IPS-18a (cell line): ENCODE results near the gene PLXDC2.
"Not testable (repeated sequence)": the region's sequence is repeated elsewhere in the genome, so short reads cannot be mapped to it uniquely, and the experiment has no call there.

Source experiments
- H3K27ac ChIP-seq: one replicate; pipeline ENCODE4 v1.5.1; 2013; ENCODE audit warnings: low read length
- H3K27me3 ChIP-seq: one replicate; pipeline ENCODE4 v1.6.1; 2013; ENCODE audit warnings: mild to moderate bottlenecking, low read length; ENCODE audit not compliant: control insufficient read depth, insufficient read depth
- H3K36me3 ChIP-seq: one replicate; pipeline ENCODE4 v1.6.1; 2013; ENCODE audit warnings: low read depth, low read length; ENCODE audit not compliant: control insufficient read depth
- H3K4me1 ChIP-seq: one replicate; pipeline ENCODE4 v1.6.1; 2013; ENCODE audit warnings: low read depth, low read length; ENCODE audit not compliant: control insufficient read depth
- H3K4me3 ChIP-seq: one replicate; pipeline ENCODE4 v1.5.1; 2013; ENCODE audit warnings: low read length
- H3K9ac ChIP-seq: one replicate; pipeline ENCODE4 v1.6.1; 2013; ENCODE audit warnings: mild to moderate bottlenecking, low read length, moderate library complexity
- H3K9me3 ChIP-seq: one replicate; pipeline ENCODE4 v1.6.1; 2013; ENCODE audit warnings: low read depth, low read length; ENCODE audit not compliant: control insufficient read depth

Gene PLXDC2

DNA sequence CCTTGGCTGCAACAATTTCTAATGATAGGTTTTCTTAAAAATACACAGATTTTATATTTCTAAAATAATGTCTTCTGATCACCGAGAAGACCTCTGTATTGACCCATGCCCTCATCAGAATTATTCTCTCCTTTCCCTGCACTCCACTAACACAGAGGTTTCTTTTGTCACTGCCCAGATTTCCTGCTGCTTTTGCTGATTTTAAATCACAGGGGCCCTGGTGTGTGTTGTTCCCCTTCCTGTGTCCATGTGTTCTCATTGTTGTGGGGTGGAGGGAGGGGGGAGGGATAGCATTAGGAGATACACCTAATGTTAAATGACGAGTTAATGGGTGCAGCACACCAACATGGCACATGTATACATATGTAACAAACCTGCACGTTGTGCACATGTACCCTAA is 375.2 kb downstream of the PLXDC2 start:
- peaks cover 20% of the 10 kb centered on the region for H3K4me1 ChIP-seq
- H3K9me3 ChIP-seq, H3K27ac ChIP-seq, H3K27me3 ChIP-seq, H3K36me3 ChIP-seq, H3K4me3 ChIP-seq: not testable (repeated sequence)
- H3K9ac ChIP-seq = peak overlapping the region; percentile 17

DNA sequence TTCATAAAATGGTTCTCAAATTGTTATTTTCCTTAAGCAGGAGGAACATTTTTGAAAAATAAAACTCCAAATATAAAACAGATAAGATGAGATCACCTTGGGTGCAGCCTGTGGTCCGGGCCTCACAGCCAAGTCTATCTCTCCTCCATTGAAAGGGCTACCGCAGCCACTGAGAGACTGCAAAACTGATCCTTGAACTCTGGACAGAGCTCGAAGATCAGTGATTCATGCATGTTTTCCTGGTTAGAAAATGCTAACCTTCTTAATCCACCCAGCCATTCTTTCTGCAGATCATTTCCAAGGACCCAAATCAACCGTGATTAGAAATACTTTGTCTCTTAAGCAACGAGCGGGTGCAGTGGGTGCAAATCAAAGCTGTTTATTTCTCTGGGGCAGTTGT is 378.8 kb downstream of the PLXDC2 start:
- H3K4me3 ChIP-seq = no peak overlapping the region
- H3K27ac ChIP-seq = no peak overlapping the region
- peaks cover 24% of the 10 kb centered on the region for H3K4me1 ChIP-seq

DNA sequence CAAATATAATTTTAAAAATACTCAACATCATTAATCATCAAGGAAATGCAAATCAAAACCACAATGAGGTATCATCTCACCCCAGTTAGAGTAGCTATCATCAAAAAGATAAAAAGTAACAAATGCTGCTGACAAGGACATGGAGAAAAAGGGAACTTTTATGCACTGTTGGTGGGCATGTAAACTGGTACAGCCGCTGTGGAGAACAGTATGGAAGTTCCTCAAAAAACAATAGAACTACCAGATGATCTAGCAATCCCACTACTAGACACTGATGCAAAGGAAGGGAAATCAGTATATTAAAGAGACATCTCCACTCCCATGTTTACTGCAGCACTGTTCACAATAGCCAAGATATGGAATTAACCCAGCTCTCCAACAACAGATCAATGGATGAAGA is 384.5 kb downstream of the PLXDC2 start:
- no peak overlapping the region for H3K9ac ChIP-seq
- H3K27me3 ChIP-seq = no peaks in the 10 kb centered on the region
- H3K36me3 ChIP-seq = no peaks in the 10 kb centered on the region
- H3K9me3 ChIP-seq = no peaks in the 10 kb centered on the region
- H3K4me1 ChIP-seq = peaks cover 7% of the 10 kb centered on the region
- no peak overlapping the region for H3K4me3 ChIP-seq
- no peak overlapping the region for H3K27ac ChIP-seq

More for the DNA sequence above, 378.8 kb downstream of the PLXDC2 start:
- Histone ChIP-seq H3K36me3 (no peaks in the 10 kb centered on the region), H3K9ac (no peak overlapping the region), H3K27me3 (no peaks in the 10 kb centered on the region), H3K9me3 (no peaks in the 10 kb centered on the region)

DNA sequence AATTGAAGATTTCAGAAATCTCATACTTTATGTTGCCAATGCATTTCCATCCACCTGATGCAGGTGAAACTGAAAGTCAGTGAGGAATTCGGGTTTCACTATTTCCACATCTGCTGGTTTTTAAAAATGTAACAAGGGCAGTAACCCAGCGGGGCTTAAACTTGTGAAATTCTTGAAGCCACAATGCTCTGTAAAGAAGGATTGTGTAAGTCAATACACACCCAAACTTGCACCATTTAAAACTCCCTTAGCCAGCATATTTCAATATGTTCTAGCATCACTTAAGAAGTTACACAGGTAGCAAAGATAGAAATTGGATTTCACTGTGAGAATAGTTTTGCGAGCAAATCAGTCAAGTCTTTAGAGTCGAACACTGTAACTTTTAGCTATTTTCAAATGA is 386.1 kb downstream of the PLXDC2 start:
- no peaks in the 10 kb centered on the region for H3K9me3 ChIP-seq
- no peak overlapping the region for H3K4me3 ChIP-seq

DNA sequence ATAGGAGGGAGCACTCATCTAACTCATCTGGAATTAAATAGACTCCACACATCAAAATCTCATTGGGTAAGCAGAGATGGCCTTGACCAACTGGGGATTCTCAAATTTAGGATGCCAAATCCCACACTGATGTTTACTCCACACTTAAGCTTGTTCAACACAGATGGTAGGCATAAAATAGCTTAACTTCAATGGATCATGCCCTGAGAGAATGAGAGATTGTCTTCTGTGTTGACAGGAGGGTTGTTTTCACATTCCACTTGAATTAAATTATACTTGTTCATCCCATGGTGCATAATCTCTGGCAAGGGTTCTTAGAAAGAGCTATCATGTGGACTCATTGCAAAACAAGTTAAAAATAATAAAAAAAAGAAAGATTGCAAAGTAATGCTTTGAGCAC is 391.4 kb downstream of the PLXDC2 start:
- peaks cover 21% of the 10 kb centered on the region for H3K4me1 ChIP-seq
- no peaks in the 10 kb centered on the region for H3K36me3 ChIP-seq
- H3K4me3 ChIP-seq = no peak overlapping the region
- no peaks in the 10 kb centered on the region for H3K27me3 ChIP-seq
- no peak overlapping the region for H3K9ac ChIP-seq
- peaks cover 3% of the 10 kb centered on the region for H3K9me3 ChIP-seq
- H3K27ac ChIP-seq = peak overlapping the region; percentile 29

More for the DNA sequence above, 386.1 kb downstream of the PLXDC2 start:
- peaks cover 6% of the 10 kb centered on the region for H3K4me1 ChIP-seq
- no peaks in the 10 kb centered on the region for H3K36me3 ChIP-seq
- no peaks in the 10 kb centered on the region for H3K27me3 ChIP-seq
- H3K27ac ChIP-seq = no peak overlapping the region
- no peak overlapping the region for H3K9ac ChIP-seq

DNA sequence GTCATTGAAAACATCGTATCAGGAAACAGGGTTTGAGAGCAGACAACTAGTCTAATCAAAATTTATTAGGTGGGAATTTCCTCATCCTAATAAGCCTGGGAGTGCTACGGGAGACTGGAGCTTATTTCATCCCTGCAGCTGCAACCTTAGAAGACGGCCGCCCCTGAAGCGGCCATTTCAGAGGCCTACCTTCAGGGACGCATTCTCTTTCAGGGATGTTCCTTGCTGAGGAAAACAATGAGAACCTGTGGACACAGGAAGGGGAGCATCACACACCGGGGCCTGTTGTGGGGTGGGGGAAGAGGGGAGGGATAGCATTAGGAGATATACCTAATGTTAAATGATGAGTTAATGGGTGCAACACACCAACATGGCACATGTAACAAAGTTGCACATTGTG is 392.9 kb downstream of the PLXDC2 start:
- not testable (repeated sequence) for H3K9ac ChIP-seq, H3K27ac ChIP-seq, H3K27me3 ChIP-seq, H3K9me3 ChIP-seq, H3K36me3 ChIP-seq, H3K4me3 ChIP-seq
- H3K4me1 ChIP-seq = peaks cover 23% of the 10 kb centered on the region

DNA sequence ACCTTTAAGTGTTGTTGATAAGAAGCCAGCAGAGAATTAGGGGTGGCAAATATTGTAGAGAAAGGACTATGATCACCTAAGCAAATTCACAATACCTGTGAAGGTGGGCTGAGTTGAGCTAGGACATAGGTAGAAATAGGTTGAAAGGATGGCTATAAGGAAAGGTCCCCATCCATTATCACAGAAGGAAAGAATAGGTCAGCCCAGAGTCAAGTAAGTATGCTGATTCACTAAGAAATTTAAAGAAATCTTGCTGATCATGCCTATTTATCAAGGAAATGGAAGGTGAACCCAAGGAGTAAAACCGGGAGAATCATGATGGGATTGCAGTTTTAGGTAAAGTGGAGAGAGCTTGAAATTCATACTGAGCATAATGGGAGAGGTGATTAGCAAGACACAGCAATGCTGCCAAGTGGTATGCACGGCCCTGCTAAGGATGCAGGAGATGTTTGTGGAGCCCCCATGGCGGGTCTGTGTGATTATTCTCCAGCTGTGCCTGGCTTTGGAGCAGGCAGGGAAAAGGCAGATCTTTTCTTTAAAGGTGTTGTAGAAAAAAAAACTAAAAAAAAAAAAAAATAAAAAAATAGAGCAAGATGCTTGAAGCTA is 399.4 kb downstream of the PLXDC2 start:
- H3K27ac ChIP-seq = no peak overlapping the region
- peaks cover 37% of the 10 kb centered on the region for H3K4me1 ChIP-seq
- no peaks in the 10 kb centered on the region for H3K27me3 ChIP-seq
- H3K36me3 ChIP-seq = peaks cover 4% of the 10 kb centered on the region
- H3K9me3 ChIP-seq = no peaks in the 10 kb centered on the region
- H3K9ac ChIP-seq = no peak overlapping the region
- H3K4me3 ChIP-seq = no peak overlapping the region

DNA sequence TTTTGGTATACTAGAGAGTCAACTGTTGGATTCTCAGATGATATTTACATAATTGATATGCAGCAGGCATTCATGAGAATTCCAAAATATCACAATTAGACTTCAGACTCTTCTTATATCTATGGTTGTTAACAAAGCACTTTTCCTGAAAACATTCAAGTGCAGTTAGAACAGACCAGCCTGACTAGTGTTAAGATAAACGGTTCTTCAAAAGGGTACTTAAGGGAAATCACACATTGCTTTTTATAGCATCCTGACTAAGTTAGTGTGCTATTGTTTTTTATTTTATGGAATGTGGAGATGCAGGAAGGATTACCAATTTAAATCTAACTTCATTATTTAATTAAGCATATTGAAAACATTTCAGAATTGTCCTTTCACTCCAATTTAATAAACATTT is 405.1 kb downstream of the PLXDC2 start:
- no peaks in the 10 kb centered on the region for H3K9me3 ChIP-seq
- H3K4me1 ChIP-seq = peaks cover 16% of the 10 kb centered on the region
- no peak overlapping the region for H3K9ac ChIP-seq
- no peak overlapping the region for H3K4me3 ChIP-seq
- H3K27me3 ChIP-seq = no peaks in the 10 kb centered on the region
- peaks cover 4% of the 10 kb centered on the region for H3K36me3 ChIP-seq
- no peak overlapping the region for H3K27ac ChIP-seq

DNA sequence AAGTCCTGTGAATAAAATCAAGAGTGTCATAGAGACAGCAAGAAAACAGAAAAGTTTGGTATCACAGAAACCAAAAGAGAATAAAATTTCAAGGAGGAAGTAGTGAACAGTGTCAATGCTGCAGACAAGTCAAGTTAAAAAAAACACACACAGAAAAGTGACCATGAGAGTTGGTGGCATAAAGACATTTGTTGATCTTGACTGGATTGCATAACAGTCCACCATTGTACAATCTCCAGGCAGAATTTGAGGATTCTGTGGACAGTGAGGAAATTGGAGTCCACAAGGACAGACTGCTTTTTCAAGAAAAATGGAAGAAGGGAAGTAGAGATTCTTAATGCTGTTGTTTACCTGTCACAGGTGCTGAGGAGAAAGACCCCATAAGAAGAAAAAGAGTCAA is 412.5 kb downstream of the PLXDC2 start:
- Histone ChIP-seq H3K4me1 (no peaks in the 10 kb centered on the region), H3K9ac (no peak overlapping the region), H3K27ac (no peak overlapping the region), H3K4me3 (no peak overlapping the region), H3K36me3 (peaks cover 2% of the 10 kb centered on the region), H3K9me3 (no peaks in the 10 kb centered on the region), H3K27me3 (no peaks in the 10 kb centered on the region)

DNA sequence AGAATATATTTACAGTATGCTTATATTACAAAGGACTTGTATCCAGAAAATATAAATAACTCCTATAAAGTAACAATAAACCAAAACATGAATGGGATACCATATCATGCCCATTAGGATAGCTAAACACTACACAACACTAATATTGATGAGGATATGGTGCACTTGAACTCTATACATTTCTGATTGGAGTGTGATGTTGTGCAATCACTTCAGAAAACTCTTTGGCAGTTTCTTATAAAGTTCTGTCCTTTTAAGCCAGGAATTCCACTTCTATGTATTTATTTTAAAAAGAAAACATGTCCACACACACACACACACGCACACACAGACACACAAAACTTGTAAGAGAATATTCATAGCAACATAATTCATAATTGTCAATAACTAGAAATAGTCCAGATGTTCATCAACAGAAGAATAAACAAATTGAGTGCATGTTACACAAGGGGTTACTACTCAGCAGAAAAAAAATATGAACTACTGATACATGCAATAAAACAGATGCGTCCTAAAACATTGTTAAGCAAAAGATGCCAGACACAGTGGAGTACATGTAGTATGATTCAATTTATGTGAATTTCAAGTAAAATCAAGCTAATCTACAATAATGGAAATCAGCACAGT is 416.0 kb downstream of the PLXDC2 start:
- Histone ChIP-seq H3K27ac (no peak overlapping the region), H3K27me3 (no peaks in the 10 kb centered on the region)

DNA sequence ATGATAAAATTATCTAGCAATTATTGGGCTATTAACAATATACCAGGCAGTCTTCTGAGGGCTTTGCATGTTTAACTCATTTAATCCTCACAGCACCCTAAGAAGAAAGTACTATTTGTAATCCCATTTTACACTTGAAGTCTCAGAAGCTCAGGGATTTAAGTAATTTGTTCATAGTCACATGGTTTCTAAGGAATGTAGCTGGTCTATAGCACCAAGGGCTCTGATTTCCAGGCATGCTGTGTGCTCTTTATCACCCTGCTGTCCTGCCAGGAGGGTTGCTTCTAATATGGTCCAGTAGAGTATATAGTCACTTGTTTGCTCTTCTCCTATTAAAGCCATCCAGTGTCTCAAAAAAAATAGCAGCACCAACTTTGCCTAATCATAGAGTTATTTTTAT is 417.2 kb downstream of the PLXDC2 start:
- Histone ChIP-seq H3K27me3 (no peaks in the 10 kb centered on the region), H3K9me3 (no peaks in the 10 kb centered on the region), H3K36me3 (peaks cover 2% of the 10 kb centered on the region), H3K9ac (no peak overlapping the region), H3K4me1 (no peaks in the 10 kb centered on the region), H3K4me3 (no peak overlapping the region), H3K27ac (no peak overlapping the region)

More for the DNA sequence above, 416.0 kb downstream of the PLXDC2 start:
- Histone ChIP-seq H3K4me1 (no peaks in the 10 kb centered on the region), H3K9ac (no peak overlapping the region), H3K4me3 (no peak overlapping the region), H3K9me3 (no peaks in the 10 kb centered on the region), H3K36me3 (peaks cover 2% of the 10 kb centered on the region)

DNA sequence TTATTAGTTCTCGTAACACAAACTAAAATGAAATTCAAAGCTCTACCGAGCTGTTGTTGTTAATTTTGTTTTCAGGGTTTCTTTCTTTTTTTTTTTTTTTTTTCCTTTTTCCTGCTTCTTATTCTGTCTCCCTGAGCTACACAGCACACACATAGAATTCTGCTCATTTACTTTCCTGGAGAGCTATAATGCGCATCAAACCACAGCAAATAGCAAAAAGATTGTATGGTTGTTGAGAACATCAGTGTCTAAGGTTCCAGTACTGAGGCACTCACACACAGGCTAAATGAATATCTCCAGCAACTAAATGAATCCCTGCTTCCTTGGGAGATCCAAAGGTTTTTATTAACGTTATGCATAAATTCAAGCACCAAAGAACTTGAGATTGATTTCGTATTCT is 418.3 kb downstream of the PLXDC2 start:
- H3K4me3 ChIP-seq = no peak overlapping the region
- peaks cover under 1% of the 10 kb centered on the region for H3K36me3 ChIP-seq
- no peak overlapping the region for H3K27ac ChIP-seq
- no peaks in the 10 kb centered on the region for H3K9me3 ChIP-seq
- H3K9ac ChIP-seq = no peak overlapping the region
- H3K27me3 ChIP-seq = no peaks in the 10 kb centered on the region
- H3K4me1 ChIP-seq = no peaks in the 10 kb centered on the region
